Daoy (cell line): ENCODE data around the gene DDX25. TPM values are rescaled to one million over a fixed set of nuclear protein-coding genes. Genes with fewer than 3 reads are reported as not detected.

Experiments used
- DNase-seq: peaks from one replicate; pipeline ENCODE4 v3.0.0-alpha.2; 2015; ENCODE audit warnings: low read depth
- total RNA-seq: library from RNA; depleted of rRNA; stranded (reverse); fragments of >200 nt; shearing (Covaris generic); gene quantifications from 2 replicates; pipeline ENCODE4 v1.2.3, GENCODE V29; 2014

DDX25 gene
- total RNA-seq, 1 experiment from 2014 or later, result 0.74 TPM

DNA sequence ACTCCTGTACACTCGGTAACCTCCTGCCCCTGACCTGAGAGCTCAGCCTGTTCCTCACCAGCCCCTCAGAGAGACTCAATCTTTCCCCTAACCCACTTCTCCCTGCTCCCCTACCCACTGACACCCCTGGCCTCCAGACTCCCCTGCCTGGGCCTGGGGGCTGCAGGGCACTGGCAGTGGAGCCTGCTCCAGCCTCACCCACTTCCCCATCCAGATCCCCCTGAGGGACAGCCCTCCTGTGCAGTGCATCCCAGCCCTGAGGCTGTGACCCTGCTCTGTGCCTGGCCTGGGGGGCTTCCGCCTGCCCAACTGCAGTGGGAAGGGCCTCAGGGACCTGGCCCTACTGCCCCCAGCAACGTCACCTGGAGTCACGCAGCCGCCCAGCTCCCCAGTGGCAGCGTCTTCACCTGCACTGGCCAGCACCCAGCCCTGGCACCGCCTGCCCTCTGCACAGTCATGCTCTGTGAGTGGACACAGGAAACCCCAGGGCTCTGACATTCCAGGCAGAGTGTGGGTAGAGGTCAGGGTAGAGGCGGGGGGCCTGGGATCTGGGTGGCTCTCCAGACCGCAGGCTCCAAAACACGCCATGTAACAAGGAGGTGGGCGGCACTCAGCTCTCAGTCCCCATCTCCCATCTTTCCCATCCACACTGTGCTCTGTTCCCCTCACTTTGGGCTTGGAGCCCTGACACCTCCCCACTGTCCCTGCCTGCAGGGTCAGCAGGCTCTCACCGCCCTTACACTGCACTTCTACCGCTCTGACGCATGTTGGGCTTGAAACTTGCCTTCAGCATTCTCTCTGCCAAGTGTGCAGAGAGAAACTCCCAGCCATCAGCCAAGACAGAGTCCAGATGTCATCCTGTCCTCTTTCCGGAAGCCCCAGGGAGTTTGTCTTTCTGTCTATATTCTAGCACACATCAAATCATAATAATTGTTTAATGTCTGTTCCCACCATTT, 46.7 kb downstream of the DDX25 start:
- peak; percentile 14 for DNase-seq

DNA sequence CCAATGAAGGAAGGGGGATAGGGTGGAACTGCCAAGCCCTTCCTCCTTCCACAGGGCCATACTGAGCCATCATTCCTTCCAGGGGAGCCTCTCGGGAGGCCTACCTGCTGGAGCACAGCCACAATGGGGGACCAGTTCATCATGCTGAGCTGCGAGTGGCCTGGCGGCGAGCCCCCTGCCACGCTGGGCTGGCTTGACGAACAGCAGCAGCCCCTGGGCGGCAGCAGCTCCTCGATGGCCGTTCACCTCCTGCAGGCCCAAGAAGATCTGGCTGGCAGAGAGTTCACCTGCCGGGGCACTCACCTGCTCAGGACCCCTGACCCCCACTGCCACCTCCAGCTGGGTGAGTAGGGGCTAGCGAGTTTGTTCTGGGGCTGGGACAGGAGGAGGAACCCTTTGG, 47.4 kb downstream of the DDX25 start:
- DNase-seq, result no peak

DNA sequence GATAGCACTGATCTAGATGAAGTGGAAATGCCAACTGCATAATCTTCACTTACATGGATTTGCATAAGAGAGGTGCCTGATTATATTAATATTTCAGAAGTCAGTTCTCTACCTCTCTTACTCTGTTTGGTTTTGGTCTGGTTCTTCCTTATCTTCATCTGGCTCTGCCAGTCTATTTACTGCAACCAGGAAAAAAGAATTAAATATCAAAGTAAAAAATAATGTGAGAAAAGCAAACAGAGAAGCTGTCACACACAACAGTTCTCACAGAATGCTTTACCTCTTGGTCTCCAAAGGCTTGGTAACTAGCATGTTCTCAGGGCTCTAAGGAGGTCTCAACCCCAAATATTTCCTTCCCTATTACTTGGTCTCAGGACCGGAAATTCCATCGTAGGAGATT, 48.3 kb downstream of the DDX25 start:
- no peak for DNase-seq

DNA sequence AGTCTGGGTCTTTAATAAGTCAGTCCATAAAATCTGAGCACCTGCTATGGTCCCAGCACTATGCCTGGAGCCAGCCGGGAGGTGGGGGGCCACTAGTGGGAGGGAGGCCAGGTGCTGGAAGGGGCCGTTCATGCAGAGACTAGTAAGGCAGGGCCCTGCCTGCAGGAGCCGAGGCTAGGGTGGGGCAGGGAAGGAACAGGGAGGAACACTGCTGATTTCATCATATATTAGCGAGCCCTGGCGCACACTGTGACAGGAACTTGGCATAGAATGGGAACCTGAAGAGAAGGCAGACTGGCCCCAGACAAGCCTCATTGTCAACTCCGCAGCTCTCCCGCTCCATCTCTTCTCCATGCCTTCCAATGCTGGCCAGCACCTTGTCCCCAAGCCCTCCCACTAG, 48.7 kb downstream of the DDX25 start:
- no peak for DNase-seq

DNA sequence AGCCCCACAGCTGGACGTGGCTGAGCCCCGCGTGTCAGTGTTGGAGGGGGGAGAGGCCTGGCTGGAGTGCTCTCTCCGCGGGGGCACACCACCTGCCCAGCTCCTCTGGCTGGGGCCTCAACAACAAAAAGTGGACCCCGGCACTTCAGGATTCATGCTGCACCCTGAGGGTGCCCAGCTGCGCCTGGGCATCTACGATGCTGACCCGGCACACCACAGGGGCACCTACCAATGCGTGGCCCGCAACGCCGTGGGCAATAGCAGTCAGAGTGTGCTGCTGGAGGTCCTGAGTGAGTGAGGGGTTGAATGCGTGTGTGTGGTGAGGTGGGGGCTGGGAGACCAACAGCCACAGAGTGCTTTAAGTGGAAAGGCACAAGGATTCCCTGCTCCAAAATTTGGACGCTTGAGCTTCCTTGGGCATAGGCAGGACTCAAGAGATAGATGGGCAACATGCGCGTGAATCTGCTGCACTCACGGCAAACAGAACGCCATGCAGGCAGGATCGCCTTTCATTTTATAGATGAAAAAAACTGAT, 49.2 kb downstream of the DDX25 start:
- DNase-seq, result no peak

DNA sequence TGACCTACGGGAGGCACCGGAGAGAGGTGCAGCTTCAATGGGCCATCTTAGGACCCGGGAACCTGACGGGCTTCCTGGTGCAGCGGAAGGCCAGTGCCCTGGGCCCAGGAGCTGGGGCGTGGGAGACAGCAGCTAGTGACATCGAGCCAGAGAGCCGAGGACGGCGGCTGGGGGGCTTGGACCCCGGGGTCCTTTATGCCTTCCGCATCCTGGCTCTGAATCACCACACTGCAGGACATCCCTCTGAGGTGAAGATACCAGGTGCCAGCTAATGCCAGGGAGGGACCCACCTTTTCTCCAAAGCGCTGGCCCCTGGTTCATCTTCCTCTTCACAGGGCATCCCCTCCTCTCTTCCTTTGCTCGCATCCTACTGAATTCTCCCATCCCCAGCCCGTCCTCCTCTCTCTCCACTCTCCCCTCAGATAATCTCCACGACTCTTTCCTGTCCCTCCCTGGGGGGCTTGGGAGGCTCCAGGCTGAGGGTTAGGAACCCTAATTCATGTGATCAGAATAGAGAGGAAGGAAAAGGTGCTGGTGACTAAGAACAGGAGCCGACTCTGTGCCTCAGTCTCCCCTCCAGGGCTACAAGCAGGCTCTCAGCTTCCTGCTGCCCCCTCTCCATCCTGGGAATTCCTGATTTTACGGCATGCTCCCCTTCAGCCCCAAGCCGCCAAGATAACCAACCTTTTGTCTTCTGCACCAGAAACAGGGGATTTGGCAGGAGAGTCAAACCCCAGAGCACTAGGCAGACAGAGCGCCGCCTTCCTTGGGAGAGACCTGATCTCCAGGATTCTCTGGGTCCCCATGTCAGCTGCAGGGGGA, 50.0 kb downstream of the DDX25 start:
- DNase-seq, result no peak

DNA sequence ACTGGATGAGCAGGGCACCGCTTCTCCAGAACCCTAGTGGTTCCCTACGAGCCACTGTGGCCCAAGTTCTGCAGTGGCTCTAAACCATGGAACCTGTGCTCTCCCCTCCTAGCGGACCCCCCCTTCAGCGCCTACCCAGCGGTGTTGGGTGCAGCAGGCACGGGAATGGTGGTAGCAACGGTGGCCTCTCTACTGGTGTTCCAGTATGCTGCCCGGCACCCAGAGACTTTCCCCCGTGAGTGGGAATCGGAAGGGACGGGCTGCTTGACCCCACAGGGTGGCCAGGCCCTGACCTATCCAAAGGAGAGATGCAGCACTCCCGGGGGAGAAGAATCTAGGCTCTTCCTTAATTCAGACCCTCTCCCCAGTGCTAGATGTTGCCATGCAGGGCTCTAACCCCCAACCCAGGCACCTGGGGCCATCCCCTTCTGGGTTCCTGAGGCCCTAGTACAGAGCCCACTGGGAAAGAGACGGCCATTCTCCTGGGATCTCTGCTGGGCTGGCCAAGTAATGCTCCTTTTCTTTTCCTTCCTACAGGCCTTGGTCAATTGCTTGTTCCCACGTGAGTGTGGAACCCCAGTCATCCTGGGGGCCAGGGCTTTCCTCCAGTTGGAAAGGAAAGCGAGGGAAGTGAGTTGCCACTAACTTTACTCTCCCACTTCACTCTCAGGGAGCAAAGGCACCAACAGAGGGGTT, 50.8 kb downstream of the DDX25 start:
- DNase-seq, result no peak

DNA sequence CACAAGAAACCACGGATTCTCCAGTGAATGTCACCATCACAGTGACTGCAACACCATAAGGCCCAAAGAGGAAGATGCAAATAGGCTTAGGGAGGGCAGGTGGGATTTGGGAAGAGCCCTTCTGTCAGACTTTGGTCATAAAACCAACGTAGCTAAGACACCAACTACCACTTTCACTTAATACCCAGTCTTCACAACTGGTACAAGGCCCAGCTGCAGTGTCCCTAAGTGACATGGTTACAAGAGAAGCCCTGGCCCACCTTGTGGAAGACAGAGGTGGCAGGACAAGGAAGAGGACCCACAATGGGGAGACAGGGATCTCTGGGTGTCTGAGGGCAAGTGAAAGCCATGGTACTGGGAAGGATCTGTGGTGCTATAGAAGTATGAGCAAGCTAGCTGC, 51.5 kb downstream of the DDX25 start:
- DNase-seq, result no peak

DNA sequence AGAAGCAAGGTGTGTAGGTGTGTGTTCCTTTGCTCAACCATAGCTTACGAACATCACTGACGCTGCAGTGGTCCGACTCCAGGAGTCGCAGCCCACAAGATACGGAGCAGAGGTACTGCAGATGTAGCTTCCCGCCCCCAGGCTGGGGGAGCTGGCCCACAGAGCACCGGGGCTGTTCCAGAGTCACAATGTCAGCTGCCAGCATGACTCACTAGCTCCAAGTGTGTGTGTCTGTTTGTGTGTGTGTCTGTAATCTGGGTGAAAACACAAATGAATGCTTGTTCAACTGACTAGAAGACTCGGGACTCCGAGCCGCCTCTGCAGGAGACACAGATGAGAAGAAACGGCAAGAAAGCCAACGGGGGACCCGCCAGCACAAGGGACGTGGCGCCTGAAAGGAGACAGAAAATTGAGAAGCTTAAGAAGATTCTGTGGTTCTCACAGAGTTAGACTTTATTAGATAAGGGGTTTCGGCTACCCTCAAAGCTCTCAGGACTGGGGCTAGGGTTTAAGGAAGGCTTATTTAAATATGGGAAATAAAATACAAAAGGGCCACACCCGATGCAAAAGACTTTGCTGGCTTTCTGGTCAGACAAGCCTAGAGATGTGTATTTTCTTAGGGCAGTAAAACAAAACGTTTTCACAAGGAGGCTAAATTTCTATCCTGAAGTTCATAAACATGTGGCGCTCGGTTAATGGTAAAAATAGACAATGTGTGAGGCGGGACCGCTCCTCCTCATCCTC, 52.3 kb downstream of the DDX25 start:
- peak; percentile 18 for DNase-seq

DNA sequence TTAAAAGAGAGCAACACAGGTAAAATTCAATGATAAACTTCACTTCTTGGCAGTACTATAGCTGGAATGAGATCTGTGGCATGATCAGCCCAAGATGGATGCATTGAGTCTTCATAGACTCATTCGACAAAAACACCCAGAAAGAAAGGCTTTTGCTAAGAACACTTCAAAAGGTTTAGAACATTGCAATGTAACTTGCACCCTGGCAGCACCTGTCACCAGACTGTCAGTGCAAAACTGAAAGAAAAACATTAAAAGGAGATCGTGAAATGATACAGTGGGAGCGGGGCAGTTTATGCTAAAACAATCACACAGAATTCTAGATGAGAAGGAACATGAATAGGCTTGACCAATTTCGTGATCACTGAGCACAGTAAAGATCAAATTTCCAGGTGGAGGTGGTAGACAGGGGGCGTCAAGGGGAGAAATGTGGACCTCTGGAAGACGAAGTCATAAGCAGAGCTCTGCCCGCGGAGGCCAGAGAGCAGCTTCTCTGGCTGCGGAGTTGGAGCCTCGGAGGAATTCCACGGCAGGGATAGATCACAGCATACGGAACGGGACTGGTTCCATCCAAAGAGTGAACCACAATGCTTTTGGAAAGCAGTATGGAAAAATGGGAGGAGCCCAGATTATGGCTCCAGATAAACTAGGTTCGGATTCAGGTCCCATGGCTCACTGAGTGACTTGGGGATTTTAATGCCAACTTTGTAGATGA, 53.5 kb downstream of the DDX25 start:
- DNase-seq, result no peak

DNA sequence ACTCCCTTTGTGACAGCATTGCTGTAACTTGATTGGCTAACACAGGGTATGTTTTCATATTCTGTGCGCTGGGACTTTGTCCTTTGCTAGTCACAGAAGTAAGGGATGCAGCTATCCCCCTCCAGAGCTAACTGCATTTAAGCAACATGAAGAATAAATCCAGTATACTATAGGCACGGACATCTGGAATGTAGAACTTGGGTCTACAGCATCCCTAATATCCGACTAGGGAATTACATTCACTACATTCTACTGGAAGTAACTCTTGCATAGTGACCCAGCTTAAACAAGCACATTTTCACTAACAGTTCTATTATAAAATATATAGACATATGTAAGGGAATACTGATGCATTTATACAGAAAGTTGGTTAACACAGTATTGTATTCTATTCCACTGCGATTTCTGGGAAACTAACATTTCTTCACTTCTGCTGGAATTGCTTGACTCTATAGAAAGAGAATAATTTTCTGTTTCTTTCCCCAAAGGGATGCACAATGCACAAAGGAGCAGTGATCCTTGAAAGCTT, 54.6 kb downstream of the DDX25 start:
- no peak for DNase-seq

DNA sequence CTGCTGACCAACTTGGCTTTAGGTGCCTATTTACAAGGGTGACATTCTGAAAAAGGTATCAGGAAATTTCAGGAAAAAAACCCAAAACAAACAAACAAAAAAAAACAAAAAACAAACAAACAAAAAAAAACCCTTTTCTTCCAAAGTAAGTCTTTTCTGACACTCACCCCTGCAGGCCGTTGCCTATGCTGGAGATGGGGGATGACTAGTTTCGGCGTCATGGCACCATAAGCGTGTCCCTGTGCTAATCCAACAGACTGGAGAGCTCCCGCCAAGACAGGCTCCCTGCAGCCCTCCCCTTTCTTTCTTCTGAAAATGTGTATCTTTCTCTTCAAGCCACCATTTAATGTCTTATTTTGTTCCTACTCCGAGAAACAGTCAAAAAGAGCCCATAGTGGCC, 55.2 kb downstream of the DDX25 start:
- no peak for DNase-seq

DNA sequence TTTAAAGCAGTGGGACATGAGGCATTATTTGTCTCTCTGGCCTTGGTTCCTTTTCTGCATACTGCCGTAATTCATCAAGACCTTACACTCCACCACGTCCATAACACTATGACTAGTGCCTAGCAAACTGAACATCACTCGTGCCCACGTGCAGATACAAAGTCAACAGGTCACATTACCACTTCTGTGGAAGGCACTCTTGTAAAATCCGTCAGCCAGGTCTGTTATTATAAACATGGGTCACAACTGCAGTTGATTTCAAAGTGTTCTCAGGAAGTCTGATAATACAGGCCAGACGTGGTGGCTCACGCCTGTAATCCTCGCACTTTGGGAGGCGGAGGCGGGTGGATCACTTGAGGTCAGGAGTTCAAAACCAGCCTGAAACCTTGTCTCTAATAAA, 55.6 kb downstream of the DDX25 start:
- DNase-seq, result no peak

DNA sequence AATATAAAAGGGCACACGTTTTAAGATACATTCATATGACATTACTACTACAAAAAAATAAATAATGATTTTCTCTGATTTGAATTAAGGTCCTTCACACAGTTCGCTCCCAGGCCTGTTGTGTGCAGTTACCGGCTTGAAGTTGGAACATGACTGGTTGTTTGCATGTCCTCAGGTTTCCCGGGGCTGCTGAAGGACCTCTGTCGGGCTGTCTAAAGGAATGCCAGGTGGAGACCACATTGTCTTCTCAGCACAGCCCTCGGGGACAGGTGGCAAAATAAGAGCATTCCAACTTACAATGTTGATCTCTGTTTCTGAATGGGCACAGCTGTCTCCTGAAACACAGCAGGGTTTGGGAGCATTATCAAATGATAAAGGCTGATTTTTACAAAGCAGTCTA, 56.5 kb downstream of the DDX25 start:
- DNase-seq, result no peak

DNA sequence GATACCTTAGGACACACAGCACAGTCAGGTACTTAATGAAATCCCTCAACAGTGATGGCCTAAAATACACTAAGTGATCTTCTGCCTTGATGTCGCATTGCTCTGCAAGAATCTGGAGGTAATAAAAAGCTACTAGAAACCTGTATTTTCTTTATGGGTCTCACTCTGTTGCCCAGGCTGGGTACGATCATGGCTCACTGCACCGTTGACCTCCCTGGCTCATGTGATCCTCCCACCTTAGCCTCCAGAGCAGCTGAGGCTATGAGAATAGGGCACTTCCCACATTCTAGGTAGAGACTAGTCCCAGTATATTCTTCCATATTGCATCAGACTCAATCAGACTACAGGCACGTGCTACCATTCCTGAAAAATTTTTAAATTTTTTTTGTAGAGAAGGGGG, 63.2 kb downstream of the DDX25 start:
- DNase-seq, result no peak

DNA sequence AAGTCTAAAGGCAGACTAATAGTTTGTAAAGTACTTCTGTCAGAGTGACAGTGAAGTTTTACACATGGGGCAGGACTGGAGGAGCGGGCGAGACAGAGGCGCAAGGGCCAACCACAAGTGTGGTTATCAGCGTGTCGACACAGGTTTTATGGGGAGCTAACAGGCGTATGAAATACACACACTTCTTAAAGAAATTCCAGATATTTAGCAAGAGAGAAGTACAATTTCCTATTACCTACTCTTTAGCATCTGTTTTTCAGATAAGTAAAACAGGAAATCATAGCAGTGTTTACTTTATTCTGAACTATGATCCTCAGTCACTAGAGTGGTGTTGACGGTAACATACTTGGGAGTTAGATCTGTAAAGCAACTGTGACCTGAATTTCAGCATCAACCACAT, 64.0 kb downstream of the DDX25 start:
- DNase-seq, result no peak

DNA sequence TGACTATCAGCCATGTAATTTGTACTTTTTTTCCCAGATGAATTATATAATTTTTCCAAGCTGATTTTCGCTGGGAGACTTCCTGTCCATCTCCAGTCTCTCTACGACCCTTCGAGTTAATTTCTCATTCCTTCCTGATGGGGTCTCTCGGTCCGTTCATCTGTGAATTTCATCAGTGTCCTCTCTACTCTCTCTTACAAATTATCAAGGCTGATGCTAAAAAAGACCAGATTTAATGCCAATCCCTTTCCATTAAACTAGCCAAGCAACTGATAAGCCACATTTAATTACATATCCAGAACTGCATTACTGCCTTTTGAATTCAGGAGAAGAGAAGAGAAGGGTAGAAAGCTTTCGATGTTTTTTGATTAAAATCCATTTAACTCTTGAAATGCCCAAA, 67.3 kb downstream of the DDX25 start:
- DNase-seq, result no peak

DNA sequence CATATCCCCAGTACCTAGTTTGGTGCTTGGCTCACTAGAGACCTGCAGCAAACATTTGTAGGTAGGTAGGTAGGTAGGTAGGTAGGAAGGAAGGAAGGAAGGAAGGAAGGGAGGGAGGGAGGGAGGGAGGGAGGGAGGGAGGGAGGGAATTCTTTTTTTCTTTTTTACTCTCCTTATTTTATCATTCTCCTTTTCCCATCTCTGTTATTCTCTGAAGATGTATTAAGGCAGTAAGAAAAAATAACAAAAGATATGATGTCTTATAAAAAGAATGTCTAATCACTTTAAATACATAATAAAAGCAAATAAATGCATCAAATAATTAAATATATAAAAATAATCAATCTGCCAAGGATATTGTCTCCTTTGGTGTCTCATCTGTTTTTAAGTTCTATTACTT, 70.0 kb downstream of the DDX25 start:
- DNase-seq, result no peak

DNA sequence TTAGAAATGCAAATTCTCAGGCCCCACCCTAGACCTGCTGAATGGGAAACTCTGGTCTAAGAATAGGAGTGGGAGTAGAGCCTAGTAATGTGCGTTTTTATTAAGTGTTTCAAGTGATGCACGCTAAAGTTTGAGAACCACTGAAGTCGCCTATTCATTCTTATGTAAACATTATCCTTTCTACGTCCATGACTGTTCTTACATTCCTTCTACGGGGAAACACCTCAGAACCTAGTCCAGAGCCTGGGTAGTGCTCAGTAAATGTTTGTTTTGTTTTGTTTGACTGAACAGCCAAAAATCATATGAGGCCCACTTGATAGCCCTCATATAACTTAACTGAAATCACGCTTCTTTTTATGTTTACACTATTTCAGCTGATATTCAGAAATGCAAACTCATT, 71.3 kb downstream of the DDX25 start:
- DNase-seq, result no peak

DNA sequence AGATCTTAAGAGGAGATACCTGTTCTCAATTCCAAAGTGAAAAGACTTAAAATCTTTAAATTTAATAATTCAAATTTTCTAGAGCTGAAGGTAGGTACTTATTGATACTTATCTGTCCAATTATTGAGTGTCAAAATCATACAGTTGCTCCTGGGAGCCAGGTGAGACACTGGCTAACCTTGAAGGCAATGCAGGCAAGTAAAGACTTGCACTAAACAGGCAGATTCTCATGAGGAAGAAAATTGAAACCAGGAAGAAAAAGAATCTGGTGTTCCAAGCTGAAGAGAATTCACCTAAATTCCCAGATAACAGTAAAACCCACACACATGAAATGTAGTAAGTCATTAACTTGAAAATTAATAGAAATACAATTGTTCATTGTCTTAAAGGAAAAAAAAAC, 71.8 kb downstream of the DDX25 start:
- DNase-seq, result no peak
